PC-9 (cell line): ENCODE data around the gene PHLDA2. TPM values are rescaled to one million over a fixed set of nuclear protein-coding genes. Genes with fewer than 3 reads are reported as not detected.
"Not testable (repeated sequence)": the region's sequence is repeated elsewhere in the genome, so short reads cannot be mapped to it uniquely, and the experiment has no call there.

Experiments
- BruUV-seq: library from RNA; stranded (reverse); fragments of 400-500 nt; replicated peaks from 2 replicates; lab custom pipeline; 2021; lab: Mats Ljungman, UMichigan
- CTCF ChIA-PET: fragments of 300-600 bp; sonication (Branson Sonifier 250); formaldehyde crosslinking; loops from one replicate; lab custom pipeline; 2022; ENCODE audit warnings: antibody characterized with exemption; lab: Charles Lee
- POLR2A ChIA-PET: fragments of 300-600 bp; sonication (Branson Sonifier 250); formaldehyde crosslinking; loops from one replicate; lab custom pipeline; 2022; ENCODE audit warnings: antibody characterized with exemption; ENCODE audit not compliant: unreplicated experiment; lab: Charles Lee
- DNase-seq, 2 experiments: peaks; one replicate each; pipeline versions ENCODE4 v3.0.0 to v3.0.0-alpha.2; 2015 to 2022; ENCODE audit warnings: mixed read lengths in 1 of 2
- H2AFZ ChIP-seq: fragments of 200-600 bp; sonication (generic); 2 replicates; pipeline ENCODE4 v1.8.1; 2017; ENCODE audit warnings: antibody characterized with exemption
- H3F3A ChIP-seq: fragments of 200-600 bp; sonication (generic); 2 replicates; pipeline ENCODE4 v1.8.1; 2017; ENCODE audit warnings: antibody characterized with exemption, mild to moderate bottlenecking, low read depth; ENCODE audit not compliant: insufficient read depth
- H3K27ac ChIP-seq: fragments of 200-600 bp; sonication (generic); 2 replicates; pipeline ENCODE4 v1.6.1; 2016; ENCODE audit warnings: mixed run types
- H3K27me3 ChIP-seq: fragments of 200-600 bp; sonication (generic); 2 replicates; pipeline ENCODE4 v1.6.1; 2016; ENCODE audit warnings: low read depth, mixed run types; ENCODE audit not compliant: insufficient read depth
- H3K36me3 ChIP-seq: fragments of 200-600 bp; sonication (generic); 2 replicates; pipeline ENCODE4 v1.6.1; 2016; ENCODE audit warnings: low read depth, mixed run types
- H3K4me1 ChIP-seq: fragments of 200-600 bp; sonication (generic); replicated peaks from 2 replicates; pipeline ENCODE4 v1.6.1; 2016; ENCODE audit warnings: mixed run types; ENCODE audit not compliant: insufficient read depth
- H3K4me2 ChIP-seq: fragments of 200-600 bp; sonication (generic); 2 replicates; pipeline ENCODE4 v1.6.1; 2017; ENCODE audit warnings: mixed run types
- H3K4me3 ChIP-seq: fragments of 200-600 bp; sonication (generic); 2 replicates; pipeline ENCODE4 v1.6.1; 2016; ENCODE audit warnings: mixed run types
- H3K79me2 ChIP-seq: fragments of 200-600 bp; sonication (generic); 2 replicates; pipeline ENCODE4 v1.6.1; 2017; ENCODE audit warnings: low read depth, mixed run types
- H3K9me2 ChIP-seq: fragments of 200-600 bp; sonication (generic); 2 replicates; pipeline ENCODE4 v1.8.1; 2017; ENCODE audit warnings: mild to moderate bottlenecking; ENCODE audit not compliant: insufficient read depth
- H3K9me3 ChIP-seq: fragments of 200-600 bp; sonication (generic); 2 replicates; pipeline ENCODE4 v1.8.1; 2016; ENCODE audit warnings: low read depth; ENCODE audit not compliant: insufficient read depth
- H4K20me1 ChIP-seq: fragments of 200-600 bp; sonication (generic); 2 replicates; pipeline ENCODE4 v1.8.1; 2017; ENCODE audit not compliant: insufficient read depth
- EZH2 ChIP-seq: fragments of 200-600 bp; sonication (generic); IDR thresholded peaks from 2 replicates; pipeline ENCODE4 v1.8.0; 2017; ENCODE audit warnings: antibody characterized with exemption, low read depth
- intact Hi-C: fragments of 100-400 bp; cut with micrococcal nuclease; formaldehyde crosslinking; loops from one replicate; pipeline ENCODE4 v1.10.0; 2022; ENCODE audit not compliant: unreplicated experiment
- total RNA-seq: library from RNA; stranded (reverse); gene quantifications from 2 replicates; pipeline ENCODE4 v1.2.3, GENCODE V29; 2021
- TF ChIP-seq, protein P1 (sequence below): fragments of 200-600 bp; sonication (generic); conservative IDR thresholded peaks from 2 replicates; pipeline ENCODE4 v1.6.1; 2017; ENCODE audit warnings: mixed run types, antibody characterized with exemption, mild to moderate bottlenecking, moderate library complexity

Gene PHLDA2
- total RNA-seq, 1 experiment from 2014 or later, result 14.1 TPM

DNA sequence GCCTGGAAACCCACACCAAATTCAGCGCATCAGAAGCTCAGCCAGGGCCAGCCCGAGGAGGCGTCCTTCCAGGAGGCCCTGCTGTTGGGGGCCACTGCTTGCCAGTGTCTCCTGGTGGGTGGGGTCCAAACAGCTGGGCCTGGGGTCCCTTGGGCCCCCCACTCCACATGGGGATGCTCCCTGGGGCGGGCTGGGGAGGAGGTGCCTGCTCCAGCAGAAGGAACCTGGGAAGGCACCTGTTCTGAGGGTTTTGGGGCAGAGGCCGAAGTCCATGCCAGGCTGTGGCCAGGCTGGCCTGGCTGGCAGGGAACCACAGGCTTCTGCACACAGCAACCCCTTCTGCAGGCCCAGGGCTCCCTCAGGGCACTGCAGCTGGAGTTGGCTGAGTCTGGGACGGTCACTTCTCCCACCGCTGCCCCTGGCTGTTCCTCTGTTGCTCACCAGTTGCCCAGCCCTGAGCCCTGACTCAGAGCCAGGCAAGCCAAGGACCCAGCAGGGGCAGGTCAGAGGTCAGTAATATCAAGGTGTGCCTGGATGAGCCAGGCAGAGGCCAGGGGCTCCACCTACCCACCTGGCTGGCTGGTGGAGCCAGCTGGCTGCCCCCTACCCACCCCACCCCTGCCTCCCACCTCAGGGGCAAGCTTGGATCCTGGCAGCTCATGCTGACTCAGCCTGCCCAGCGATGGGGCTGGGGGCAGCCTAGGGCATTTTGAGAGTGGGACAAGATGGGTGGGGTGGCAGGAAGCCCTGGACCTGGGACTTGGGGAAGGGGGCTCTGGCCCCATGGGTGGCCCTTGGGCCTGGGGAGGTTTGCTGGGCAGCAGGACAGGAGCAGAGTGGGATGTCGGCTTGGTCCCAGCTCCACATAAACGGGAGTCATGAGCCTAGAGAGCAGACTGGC lies 12.0 kb upstream of the PHLDA2 start:
- H3K27ac ChIP-seq, result peak overlapping the region; percentile 76
- no peaks in the 10 kb centered on the region for H3K27me3 ChIP-seq
- peaks cover 27% of the 10 kb centered on the region for H3K4me1 ChIP-seq
- no peaks in the 10 kb centered on the region for H3K9me2 ChIP-seq
- BruUV-seq, result no TSS peak
- H3K4me2 ChIP-seq, result peak overlapping the region; percentile 61
- H3K9me3 ChIP-seq, result no peaks in the 10 kb centered on the region
- peak; percentile 77 to 84 for DNase-seq
- TF ChIP-seq, protein P1, sequence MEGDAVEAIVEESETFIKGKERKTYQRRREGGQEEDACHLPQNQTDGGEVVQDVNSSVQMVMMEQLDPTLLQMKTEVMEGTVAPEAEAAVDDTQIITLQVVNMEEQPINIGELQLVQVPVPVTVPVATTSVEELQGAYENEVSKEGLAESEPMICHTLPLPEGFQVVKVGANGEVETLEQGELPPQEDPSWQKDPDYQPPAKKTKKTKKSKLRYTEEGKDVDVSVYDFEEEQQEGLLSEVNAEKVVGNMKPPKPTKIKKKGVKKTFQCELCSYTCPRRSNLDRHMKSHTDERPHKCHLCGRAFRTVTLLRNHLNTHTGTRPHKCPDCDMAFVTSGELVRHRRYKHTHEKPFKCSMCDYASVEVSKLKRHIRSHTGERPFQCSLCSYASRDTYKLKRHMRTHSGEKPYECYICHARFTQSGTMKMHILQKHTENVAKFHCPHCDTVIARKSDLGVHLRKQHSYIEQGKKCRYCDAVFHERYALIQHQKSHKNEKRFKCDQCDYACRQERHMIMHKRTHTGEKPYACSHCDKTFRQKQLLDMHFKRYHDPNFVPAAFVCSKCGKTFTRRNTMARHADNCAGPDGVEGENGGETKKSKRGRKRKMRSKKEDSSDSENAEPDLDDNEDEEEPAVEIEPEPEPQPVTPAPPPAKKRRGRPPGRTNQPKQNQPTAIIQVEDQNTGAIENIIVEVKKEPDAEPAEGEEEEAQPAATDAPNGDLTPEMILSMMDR, result no peak
- H3K36me3 ChIP-seq, result no peaks in the 10 kb centered on the region
- POLR2A ChIA-PET, result interaction anchor here (0.6 kb wide), 1 partner anchor 12 kb away, joined by 3 read pairs; the partner anchor contains the start of gene PHLDA2
- no peaks in the 10 kb centered on the region for H3K79me2 ChIP-seq
- H4K20me1 ChIP-seq, result no peaks in the 10 kb centered on the region
- H2AFZ ChIP-seq, result no peak overlapping the region
- H3F3A ChIP-seq, result peaks cover 28% of the 10 kb centered on the region
- CTCF ChIA-PET, result interaction anchor here (0.6 kb wide), 1 partner anchor 46 kb away, joined by 11 read pairs; no protein-coding TSS in a partner anchor
- no peak overlapping the region for H3K4me3 ChIP-seq
- intact Hi-C loops, result no loop called here

DNA sequence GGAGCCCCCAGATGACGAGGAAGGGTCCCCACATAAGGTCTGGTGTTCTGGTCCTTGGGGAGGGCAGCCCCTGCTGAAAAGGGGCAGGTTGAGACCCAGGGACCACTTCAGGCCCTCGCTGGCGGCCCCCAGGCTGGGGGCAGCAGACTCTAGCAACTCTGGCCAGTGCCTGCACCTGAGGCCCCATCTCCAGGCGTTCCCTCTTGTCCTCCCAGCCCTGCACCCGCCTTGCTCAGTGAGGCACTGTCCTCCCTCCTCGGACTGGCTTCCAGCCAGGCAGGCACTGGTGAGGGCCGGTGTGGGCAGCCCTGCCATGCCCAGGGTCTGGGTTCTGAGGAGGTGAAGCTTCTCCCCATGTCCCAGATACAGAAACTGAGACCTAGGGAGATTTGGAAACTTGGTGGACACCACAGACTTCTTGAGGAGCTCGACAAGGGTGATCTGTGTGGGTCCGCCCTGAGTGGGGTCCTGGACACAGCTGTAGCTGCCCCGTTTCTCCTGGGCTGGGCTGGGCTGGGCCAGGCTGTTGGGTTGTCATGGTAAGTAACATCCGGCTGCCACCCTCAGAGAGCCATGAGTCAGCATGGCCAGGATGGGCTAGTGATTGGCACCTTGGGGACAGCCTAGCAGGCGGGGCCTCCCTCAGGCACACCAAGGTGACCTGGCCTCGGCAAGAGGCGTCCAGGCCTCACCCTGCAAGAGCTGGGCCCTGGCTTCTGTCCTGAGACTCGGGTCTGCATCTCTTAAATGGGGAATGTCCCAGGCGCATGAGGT lies 11.1 kb upstream of the PHLDA2 start:
- intact Hi-C loops, result no loop called here
- Histone ChIP-seq H2AFZ (no peak overlapping the region), H3K9me3 (no peaks in the 10 kb centered on the region), H3K4me2 (peak overlapping the region; percentile 61), H3K4me3 (no peak overlapping the region), H3K79me2 (no peaks in the 10 kb centered on the region), H3K9me2 (no peaks in the 10 kb centered on the region), H4K20me1 (no peaks in the 10 kb centered on the region), H3K36me3 (no peaks in the 10 kb centered on the region), H3K27ac (peak overlapping the region; percentile 76), H3K27me3 (no peaks in the 10 kb centered on the region), H3K4me1 (peaks cover 27% of the 10 kb centered on the region), H3F3A (peaks cover 28% of the 10 kb centered on the region)
- peak; percentile 63 to 67 for DNase-seq
- TF ChIP-seq, protein P1, result no peak
- no peak for TF ChIP-seq EZH2
- ChIA-PET POLR2A (interaction anchor here (0.6 kb wide), 1 partner anchor 11 kb away, joined by 3 read pairs; the partner anchor contains the start of gene PHLDA2), CTCF (interaction anchor here (0.6 kb wide), 2 partner anchors 46 to 48 kb away, joined by 4 to 11 read pairs; no protein-coding TSS in a partner anchor)
- no TSS peak for BruUV-seq

- intact Hi-C loops, H3K4me3 ChIP-seq, H3K36me3 ChIP-seq, H2AFZ ChIP-seq, BruUV-seq, H3K4me2 ChIP-seq, H3K27me3 ChIP-seq, H4K20me1 ChIP-seq, H3K9me2 ChIP-seq, DNase-seq, H3K9me3 ChIP-seq, H3K27ac ChIP-seq, H3K79me2 ChIP-seq: not testable (repeated sequence)
- ChIA-PET POLR2A (interaction anchor here (0.7 kb wide), 1 partner anchor 57 kb away, joined by 5 read pairs; no protein-coding TSS in a partner anchor), CTCF (interaction anchor here (0.6 to 0.7 kb wide), 2 partner anchors 152 to 523 kb away, joined by 3 to 4 read pairs; no protein-coding TSS in a partner anchor)
- Histone ChIP-seq H3F3A (peaks cover 32% of the 10 kb centered on the region), H3K4me1 (peaks cover 33% of the 10 kb centered on the region)
Observed at GRCh38 chr11:2938458-2939418, 9.5 kb upstream of the PHLDA2 start.

GRCh38 chr11:2937641-2938457 lies 8.6 kb upstream of the PHLDA2 start:
- CTCF ChIA-PET, BruUV-seq, H3K4me2 ChIP-seq, H2AFZ ChIP-seq, POLR2A ChIA-PET, DNase-seq, H3K9me3 ChIP-seq, H3K9me2 ChIP-seq, H3K4me3 ChIP-seq, H3K27ac ChIP-seq, H4K20me1 ChIP-seq, intact Hi-C loops, H3K36me3 ChIP-seq, H3K79me2 ChIP-seq, H3K27me3 ChIP-seq: not testable (repeated sequence)
- Histone ChIP-seq H3F3A (peaks cover 38% of the 10 kb centered on the region), H3K4me1 (peaks cover 41% of the 10 kb centered on the region)
